ENCODE results near the gene DSCAML1. TPM values are rescaled to one million over a fixed set of nuclear protein-coding genes. Genes with fewer than 3 reads are reported as not detected.

DSCAML1 gene
- total RNA-seq, 1 experiment from 2014 or later: 0.90 TPM

DNA sequence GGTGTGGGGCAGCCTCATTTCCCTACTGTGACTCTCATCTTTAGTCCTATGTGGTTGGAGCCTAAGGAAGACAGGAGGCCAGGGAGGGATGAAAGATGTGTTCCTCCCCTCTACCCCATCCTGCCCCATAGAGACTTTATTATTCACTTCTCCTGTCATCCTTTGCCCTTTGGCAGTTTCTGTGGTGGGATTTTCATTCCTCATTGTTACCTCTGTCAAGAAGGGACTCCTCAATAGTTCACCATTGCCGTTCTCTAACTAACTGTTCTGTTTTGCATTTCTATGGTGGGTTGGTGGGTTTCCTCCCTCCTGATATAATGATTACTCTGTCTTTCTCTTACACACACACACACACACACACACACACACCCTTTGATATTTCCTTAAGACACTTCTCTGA, 202.3 kb downstream of the DSCAML1 start:
- Mint-ChIP-seq H3K36me3 (no peaks in the 10 kb centered on the region), H3K27me3 (ENCODE audit: low read depth) (no peaks in the 10 kb centered on the region), H3K27ac (no peak overlapping the region), H3K4me3 (no peak overlapping the region), H3K9me3 (no peaks in the 10 kb centered on the region), H3K4me1 (peaks cover 7% of the 10 kb centered on the region)
- TF ChIP-seq JUN (CRISPR knock-in tag; IDR thresholded peaks at IDR 0.05) (no peak), OVOL2 (CRISPR knock-in tag; IDR thresholded peaks at IDR 0.05; ENCODE audit: borderline replicate concordance) (no peak), CBFB (CRISPR knock-in tag; IDR thresholded peaks at IDR 0.05; ENCODE audit: low read depth) (no peak), ZBTB21 (CRISPR knock-in tag; IDR thresholded peaks at IDR 0.05; ENCODE audit: borderline replicate concordance) (no peak), ATF1 (CRISPR knock-in tag; IDR thresholded peaks at IDR 0.05) (no peak), SP1 (CRISPR knock-in tag; conservative IDR thresholded peaks at IDR 0.05) (no peak), ESRRA (CRISPR knock-in tag; IDR thresholded peaks at IDR 0.05; ENCODE audit: borderline replicate concordance) (no peak), ZNF121 (CRISPR knock-in tag; IDR thresholded peaks at IDR 0.05) (no peak), GRHL2 (CRISPR knock-in tag; IDR thresholded peaks at IDR 0.05; ENCODE audit: insufficient replicate concordance, severe bottlenecking) (no peak)
- TF ChIP-seq, protein P1, sequence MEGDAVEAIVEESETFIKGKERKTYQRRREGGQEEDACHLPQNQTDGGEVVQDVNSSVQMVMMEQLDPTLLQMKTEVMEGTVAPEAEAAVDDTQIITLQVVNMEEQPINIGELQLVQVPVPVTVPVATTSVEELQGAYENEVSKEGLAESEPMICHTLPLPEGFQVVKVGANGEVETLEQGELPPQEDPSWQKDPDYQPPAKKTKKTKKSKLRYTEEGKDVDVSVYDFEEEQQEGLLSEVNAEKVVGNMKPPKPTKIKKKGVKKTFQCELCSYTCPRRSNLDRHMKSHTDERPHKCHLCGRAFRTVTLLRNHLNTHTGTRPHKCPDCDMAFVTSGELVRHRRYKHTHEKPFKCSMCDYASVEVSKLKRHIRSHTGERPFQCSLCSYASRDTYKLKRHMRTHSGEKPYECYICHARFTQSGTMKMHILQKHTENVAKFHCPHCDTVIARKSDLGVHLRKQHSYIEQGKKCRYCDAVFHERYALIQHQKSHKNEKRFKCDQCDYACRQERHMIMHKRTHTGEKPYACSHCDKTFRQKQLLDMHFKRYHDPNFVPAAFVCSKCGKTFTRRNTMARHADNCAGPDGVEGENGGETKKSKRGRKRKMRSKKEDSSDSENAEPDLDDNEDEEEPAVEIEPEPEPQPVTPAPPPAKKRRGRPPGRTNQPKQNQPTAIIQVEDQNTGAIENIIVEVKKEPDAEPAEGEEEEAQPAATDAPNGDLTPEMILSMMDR (IDR thresholded peaks at IDR 0.05): no peak
- TF ChIP-seq, protein P2, sequence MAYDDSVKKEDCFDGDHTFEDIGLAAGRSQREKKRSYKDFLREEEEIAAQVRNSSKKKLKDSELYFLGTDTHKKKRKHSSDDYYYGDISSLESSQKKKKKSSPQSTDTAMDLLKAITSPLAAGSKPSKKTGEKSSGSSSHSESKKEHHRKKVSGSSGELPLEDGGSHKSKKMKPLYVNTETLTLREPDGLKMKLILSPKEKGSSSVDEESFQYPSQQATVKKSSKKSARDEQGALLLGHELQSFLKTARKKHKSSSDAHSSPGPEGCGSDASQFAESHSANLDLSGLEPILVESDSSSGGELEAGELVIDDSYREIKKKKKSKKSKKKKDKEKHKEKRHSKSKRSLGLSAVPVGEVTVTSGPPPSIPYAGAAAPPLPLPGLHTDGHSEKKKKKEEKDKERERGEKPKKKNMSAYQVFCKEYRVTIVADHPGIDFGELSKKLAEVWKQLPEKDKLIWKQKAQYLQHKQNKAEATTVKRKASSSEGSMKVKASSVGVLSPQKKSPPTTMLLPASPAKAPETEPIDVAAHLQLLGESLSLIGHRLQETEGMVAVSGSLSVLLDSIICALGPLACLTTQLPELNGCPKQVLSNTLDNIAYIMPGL (CRISPR knock-in tag; IDR thresholded peaks at IDR 0.05): no peak
- TF ChIP-seq, protein P3, sequence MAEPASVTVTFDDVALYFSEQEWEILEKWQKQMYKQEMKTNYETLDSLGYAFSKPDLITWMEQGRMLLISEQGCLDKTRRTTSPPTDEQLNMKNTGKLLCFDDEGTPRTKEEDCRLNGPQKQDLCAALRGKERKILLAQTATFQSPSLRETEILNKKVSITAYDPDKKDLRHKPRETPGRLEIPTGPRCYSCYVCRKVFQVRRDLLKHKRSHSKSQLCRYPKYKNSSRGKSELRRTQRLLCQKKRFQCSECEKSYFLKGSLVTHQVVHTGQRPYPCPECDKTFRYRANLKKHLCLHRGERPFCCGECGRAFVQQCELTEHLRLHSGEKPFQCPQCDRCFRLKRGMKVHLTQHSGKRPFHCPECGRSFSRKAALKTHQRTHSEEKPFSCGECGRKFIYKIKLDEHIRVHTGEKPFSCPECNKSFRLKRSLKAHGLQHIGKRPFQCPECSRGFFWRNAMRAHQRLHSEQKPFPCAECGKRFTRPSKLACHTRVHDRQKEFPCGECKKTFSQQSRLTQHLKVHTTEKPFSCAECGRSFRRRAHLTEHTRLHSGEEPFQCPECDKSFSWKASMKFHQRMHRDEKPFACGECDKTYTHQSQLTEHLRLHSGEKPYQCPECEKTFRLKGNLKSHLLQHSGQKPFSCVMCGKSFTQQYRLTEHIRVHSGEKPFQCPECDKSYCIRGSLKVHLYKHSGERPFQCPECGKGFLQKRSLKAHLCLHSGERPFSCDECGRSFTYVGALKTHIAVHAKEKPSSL (CRISPR knock-in tag; conservative IDR thresholded peaks at IDR 0.05): no peak
- TF ChIP-seq, protein P4, sequence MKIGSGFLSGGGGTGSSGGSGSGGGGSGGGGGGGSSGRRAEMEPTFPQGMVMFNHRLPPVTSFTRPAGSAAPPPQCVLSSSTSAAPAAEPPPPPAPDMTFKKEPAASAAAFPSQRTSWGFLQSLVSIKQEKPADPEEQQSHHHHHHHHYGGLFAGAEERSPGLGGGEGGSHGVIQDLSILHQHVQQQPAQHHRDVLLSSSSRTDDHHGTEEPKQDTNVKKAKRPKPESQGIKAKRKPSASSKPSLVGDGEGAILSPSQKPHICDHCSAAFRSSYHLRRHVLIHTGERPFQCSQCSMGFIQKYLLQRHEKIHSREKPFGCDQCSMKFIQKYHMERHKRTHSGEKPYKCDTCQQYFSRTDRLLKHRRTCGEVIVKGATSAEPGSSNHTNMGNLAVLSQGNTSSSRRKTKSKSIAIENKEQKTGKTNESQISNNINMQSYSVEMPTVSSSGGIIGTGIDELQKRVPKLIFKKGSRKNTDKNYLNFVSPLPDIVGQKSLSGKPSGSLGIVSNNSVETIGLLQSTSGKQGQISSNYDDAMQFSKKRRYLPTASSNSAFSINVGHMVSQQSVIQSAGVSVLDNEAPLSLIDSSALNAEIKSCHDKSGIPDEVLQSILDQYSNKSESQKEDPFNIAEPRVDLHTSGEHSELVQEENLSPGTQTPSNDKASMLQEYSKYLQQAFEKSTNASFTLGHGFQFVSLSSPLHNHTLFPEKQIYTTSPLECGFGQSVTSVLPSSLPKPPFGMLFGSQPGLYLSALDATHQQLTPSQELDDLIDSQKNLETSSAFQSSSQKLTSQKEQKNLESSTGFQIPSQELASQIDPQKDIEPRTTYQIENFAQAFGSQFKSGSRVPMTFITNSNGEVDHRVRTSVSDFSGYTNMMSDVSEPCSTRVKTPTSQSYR (CRISPR knock-in tag; IDR thresholded peaks at IDR 0.05): no peak
- TF ChIP-seq, protein P5, sequence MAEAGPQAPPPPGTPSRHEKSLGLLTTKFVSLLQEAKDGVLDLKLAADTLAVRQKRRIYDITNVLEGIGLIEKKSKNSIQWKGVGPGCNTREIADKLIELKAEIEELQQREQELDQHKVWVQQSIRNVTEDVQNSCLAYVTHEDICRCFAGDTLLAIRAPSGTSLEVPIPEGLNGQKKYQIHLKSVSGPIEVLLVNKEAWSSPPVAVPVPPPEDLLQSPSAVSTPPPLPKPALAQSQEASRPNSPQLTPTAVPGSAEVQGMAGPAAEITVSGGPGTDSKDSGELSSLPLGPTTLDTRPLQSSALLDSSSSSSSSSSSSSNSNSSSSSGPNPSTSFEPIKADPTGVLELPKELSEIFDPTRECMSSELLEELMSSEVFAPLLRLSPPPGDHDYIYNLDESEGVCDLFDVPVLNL (CRISPR knock-in tag; IDR thresholded peaks at IDR 0.05; ENCODE audit: borderline replicate concordance, low read depth): no peak
- TF ChIP-seq, protein P6, sequence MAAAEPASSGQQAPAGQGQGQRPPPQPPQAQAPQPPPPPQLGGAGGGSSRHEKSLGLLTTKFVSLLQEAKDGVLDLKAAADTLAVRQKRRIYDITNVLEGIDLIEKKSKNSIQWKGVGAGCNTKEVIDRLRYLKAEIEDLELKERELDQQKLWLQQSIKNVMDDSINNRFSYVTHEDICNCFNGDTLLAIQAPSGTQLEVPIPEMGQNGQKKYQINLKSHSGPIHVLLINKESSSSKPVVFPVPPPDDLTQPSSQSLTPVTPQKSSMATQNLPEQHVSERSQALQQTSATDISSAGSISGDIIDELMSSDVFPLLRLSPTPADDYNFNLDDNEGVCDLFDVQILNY (CRISPR knock-in tag; IDR thresholded peaks at IDR 0.05): no peak
- ChIA-PET POLR2A (no interaction called here), CTCF (no interaction called here)
- ATAC-seq: no peak
- no peak for DNase-seq (ENCODE audit: low spot score)
